Measurements from ENCODE around the gene FIBCD1.
A peak's percentile ranks its signal among the peaks of the same experiment; 100 is the strongest.

The FIBCD1 gene

GRCh38 chr9:130874783-130875182, 64.3 kb downstream of the FIBCD1 start:
- no peak for DNase-seq

GRCh38 chr9:130873966-130874365, 65.1 kb downstream of the FIBCD1 start:
- no peak for DNase-seq

- no peak for DNase-seq
Measured at GRCh38 chr9:130872912-130873503, 66.0 kb downstream of the FIBCD1 start.

- no peak for DNase-seq
Measured at GRCh38 chr9:130872508-130872907, 66.5 kb downstream of the FIBCD1 start.

- DNase-seq, result no peak
Measured at GRCh38 chr9:130872093-130872492, 67.0 kb downstream of the FIBCD1 start.

- DNase-seq, result no peak
Measured at GRCh38 chr9:130871395-130872062, 67.5 kb downstream of the FIBCD1 start.

- DNase-seq, result no peak
Measured at GRCh38 chr9:130870491-130871381, 68.3 kb downstream of the FIBCD1 start.

GRCh38 chr9:130869250-130869649, 69.8 kb downstream of the FIBCD1 start:
- DNase-seq, result no peak

GRCh38 chr9:130868230-130868629, 70.8 kb downstream of the FIBCD1 start:
- no peak for DNase-seq

GRCh38 chr9:130867556-130867955, 71.5 kb downstream of the FIBCD1 start:
- no peak for DNase-seq

- peak; percentile 46 for DNase-seq
Measured at GRCh38 chr9:130866474-130866965, 72.5 kb downstream of the FIBCD1 start.

GRCh38 chr9:130865921-130866320, 73.1 kb downstream of the FIBCD1 start:
- no peak for DNase-seq

GRCh38 chr9:130864541-130864940, 74.5 kb downstream of the FIBCD1 start:
- DNase-seq, result no peak

- no peak for DNase-seq
Measured at GRCh38 chr9:130862747-130863146, 76.3 kb downstream of the FIBCD1 start.

- no peak for DNase-seq
Measured at GRCh38 chr9:130862217-130862616, 76.8 kb downstream of the FIBCD1 start.

- DNase-seq, result no peak
Measured at GRCh38 chr9:130861372-130862180, 77.5 kb downstream of the FIBCD1 start.

GRCh38 chr9:130860458-130861316, 78.4 kb downstream of the FIBCD1 start:
- DNase-seq, result no peak

- DNase-seq, result no peak
Measured at GRCh38 chr9:130858739-130859705, 80.0 kb downstream of the FIBCD1 start.

- no peak for DNase-seq
Measured at GRCh38 chr9:130857864-130858738, 80.9 kb downstream of the FIBCD1 start.
